ENCODE measurements around the gene NGDN.

NGDN gene

GRCh38 chr14:23523229-23524016 is 53.9 kb downstream of the NGDN start:
- DNase-seq: no peak

GRCh38 chr14:23524954-23525353 is 55.5 kb downstream of the NGDN start:
- DNase-seq: no peak

- no peak for DNase-seq
These were observed 56.1 kb downstream of the NGDN start for GRCh38 chr14:23525611-23526010.
